Measurements from ENCODE around the gene COL4A2.

Gene COL4A2

GRCh38 chr13:110291286-110291685, 15.8 kb upstream of the COL4A2 start:
- DNase-seq, result no peak

GRCh38 chr13:110293037-110293436, 14.0 kb upstream of the COL4A2 start:
- no peak for DNase-seq

GRCh38 chr13:110293649-110294048, 13.4 kb upstream of the COL4A2 start:
- no peak for DNase-seq

DNA sequence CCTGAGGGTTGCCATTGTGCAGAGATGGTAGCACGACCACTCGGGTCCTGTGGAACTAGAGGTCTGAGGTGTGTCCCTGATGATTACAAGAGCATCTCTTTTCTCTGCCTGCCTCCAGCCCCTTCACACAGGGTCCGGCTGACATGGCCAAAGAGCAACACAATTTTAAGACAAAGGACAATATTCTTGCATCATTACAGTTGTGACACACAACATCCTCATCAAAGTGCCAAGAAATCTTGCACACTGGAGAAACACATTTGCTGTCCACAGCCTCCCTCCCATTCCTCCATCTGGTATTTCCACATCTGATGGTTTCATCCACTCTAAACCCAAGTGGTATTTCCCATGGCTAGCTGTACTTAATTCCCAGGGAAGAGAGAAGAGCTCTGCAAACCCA, 12.9 kb upstream of the COL4A2 start:
- DNase-seq, result no peak

DNA sequence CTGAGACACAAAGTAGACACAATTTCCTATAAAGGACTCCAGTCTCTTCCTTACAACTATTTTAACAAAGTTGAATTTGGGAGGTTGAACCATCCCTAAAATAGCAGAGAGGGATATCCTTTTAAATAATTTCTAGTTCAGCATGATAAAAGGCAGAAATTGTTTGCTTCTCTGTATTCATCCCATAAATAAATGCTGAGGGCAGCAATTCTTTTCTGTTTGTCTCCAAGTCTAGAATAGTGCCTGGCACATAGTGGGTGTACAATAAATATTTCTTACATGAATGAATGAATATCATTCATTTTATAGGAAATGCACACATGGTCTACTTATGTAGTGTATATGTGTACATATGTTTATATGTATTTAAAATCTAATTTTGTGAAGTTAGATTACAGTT, 12.5 kb upstream of the COL4A2 start:
- no peak for DNase-seq

DNA sequence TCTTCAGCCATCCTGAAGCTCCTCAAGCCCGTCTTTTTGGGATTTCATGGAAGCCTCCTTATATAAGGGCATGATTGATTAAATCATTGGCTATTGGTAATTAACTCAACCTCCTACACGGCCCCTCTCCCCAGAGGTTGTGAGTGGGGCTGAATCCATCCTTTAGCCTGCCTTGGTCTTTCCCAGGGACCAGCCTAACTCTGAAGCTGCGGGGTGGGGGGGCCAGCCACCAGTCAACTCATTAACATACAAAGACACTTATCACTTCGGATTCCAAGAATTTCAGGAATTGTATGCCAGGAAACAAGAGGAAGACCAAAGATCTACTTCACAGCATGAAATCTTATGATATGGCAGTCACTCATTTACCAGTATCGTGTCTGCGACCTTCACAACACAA, 10.1 kb upstream of the COL4A2 start:
- DNase-seq, result no peak

- no peak for DNase-seq
These were observed 9.1 kb upstream of the COL4A2 start for GRCh38 chr13:110297766-110298504.

DNA sequence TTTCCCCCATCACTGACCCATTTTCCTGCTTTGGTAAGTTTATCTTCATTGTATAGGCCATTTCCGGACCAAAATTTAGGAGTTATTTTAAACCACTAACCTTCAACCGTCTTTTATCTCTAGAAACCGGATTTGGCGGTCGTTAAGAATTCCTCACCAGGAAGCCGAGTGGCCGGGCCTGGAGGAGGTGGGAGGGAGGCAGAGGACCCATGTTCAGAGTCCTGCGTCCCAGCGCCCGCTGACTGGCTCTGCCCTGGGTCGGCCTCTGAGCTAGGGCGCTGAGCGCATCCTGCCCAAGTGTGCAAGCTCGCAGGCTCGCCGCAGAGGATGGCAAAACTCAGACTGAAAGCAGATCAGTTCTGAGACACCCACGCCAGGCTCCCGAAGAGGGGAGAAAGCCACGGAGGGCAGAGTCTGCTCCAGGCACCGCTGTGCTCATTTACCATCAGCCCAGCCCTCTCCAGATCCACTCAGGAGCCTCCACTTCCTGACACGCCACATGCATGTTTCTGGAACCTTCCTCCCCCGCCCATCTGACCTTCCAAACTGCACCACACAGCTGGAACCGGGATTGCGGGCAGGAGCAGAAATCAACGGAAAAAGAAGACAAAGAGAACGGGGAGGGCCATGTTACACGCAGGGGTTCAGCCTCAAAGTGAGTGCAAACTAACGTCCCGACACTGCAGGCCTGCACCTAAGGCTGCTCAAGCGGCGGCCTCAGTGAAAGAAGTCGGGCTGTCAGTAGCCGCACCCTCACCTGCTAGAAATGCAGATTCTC, 8.4 kb upstream of the COL4A2 start:
- peak; percentile 61 for DNase-seq

DNA sequence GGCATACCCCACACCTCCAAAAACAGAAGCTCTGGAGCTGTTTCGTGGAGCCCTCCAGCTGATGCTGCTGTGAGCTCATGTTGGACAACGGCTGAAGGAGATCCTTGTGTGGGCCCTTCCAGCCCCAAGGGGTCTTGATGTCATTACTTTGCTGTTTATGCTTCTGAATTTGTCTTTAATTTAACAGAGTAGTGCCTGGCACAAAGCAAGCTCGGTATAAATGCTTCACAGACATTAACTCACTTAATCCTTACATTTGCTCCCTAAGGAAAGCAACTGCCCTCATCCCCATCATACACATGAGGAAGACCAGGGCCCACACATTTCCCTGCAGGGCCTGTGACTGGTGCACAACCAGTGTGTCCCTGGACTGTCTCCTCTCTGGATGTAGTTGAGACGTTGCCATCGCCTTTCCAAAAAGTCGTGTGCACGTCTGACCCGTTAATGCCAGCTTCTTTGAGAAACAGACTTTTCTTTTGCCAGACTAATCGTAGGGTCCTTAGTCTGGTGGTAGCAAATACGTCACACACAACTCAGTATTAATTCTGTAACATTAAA, 7.7 kb upstream of the COL4A2 start:
- no peak for DNase-seq

GRCh38 chr13:110300090-110300815, 6.8 kb upstream of the COL4A2 start:
- DNase-seq, result no peak

GRCh38 chr13:110301083-110301482, 6.0 kb upstream of the COL4A2 start:
- DNase-seq, result no peak

DNA sequence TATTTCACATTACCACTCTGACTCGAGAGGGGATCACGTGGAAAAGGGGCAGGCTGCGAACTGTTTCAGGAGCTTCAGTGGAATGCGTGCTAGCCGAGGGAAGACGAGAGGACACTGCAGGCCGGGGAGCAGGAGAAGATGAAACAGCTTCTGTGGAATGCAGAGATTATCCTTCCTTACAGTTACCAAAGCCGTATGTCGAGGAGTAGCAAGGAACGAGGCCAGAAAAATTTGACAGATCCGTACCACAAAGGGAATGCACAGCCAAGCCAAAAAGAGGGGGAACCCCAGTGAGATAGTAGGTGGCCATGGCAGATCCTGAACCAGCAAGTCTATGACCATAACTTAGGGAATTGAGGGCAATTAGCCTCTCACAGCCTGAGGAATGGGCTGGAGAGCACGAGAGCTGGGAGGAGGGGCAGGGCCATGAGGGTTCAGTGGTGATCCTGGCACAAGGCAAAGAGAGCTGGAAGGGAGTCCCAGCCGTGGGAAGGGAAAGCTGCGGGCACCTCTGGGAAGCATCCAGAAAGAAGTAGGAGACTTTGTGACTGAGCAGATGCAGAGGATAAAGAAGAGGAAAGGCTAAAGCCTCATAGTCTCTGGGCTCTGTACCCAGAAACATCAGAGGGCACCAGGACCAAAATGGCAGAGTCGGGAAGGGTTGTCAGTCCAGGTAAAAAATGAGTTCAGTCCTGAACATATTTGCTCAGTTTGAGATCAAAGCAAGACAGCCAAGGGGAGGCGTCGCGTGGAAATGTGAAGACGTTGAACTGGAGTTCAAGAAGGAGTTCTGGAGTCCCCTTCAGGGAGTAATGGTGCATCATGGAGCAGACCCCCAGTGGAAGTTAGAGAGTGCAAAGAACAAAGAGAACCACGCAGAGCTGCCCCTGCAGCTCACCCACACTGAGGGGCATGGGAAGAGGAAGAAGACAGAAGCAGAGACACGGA, 5.2 kb upstream of the COL4A2 start:
- DNase-seq, result no peak

DNA sequence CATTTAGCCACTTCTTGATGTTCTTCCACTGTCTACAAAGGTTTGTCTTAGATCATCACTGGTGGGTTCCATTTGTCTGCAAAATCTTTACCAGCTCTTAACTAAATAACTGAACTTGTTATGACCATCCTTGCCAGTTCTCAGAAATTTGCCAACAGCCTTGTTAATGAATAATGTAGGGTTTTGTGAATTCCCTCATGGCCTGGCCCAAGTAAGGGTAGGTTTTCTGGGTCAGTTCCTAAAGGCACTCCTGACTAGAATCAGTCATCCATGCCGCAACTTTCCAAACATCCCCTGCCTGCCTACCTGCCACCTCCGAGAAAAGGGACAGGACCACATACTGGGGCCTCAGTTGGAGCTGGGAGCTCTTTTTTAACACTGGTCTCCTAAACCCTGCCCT, 4.1 kb upstream of the COL4A2 start:
- no peak for DNase-seq

DNA sequence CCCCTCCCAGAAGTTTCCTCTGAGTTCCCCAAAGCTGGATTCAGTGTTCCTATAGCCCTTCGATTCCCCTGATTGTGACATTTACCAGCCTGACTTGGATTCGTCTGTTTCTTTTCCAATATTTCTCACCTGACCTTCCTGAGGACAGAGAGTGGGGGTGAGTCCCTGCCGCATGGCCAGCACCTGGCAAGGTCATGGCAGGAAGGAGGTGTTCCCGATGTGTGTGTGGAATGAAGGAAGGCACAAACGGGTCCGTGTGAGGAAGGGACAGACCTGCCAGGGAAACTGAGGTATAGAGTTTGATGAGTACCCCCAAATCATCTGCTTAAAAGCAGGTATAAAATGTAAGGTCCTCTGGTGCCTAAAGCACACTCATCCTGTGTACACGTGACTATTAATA, 3.4 kb upstream of the COL4A2 start:
- DNase-seq, result no peak

- no peak for DNase-seq
These were observed 2.8 kb upstream of the COL4A2 start for GRCh38 chr13:110304256-110304655.

DNA sequence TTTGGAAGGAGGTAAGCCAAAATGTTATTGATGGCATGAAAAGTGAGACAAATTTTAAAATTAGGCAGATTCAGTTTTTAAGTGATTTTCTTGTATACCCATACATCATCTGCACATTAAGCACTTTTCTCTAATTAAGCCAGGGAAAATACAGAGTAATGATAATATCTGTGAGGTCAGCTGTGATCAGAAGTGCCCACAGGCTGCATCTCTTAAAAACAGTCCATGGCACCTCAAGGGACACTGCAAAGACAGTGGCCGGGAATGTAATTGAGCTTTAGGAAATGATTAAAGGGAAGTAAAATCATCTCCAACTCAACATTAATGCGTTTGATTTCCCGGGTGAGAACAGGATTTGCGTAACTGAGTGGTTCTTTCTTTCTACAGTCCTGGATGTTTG, 2.1 kb upstream of the COL4A2 start:
- no peak for DNase-seq

DNA sequence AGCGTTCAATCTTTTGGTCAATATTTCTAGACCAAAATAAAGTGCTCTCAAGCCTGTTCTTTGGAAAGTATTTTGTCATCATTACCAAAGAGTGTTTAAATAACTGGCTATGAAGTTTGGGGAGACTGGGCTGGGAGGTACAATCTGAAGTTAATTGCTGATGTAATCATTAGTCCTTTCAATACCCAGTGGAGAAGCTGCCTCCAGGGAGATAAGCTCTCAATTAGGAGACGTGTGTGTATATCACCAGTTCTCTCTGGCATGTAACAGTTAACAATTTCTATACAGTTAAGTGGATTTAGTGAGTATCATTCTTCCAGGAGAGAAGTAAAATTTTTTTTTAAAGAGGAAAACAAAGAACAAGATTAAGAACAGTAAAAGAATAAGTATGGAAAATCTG, 1.5 kb upstream of the COL4A2 start:
- DNase-seq, result no peak

- DNase-seq, result no peak
These were observed 1.1 kb upstream of the COL4A2 start for GRCh38 chr13:110305949-110306339.

GRCh38 chr13:110306340-110306959, 634 bp upstream of the COL4A2 start:
- DNase-seq, result no peak

- no peak for DNase-seq
These were observed 927 bp downstream of the COL4A2 start for GRCh38 chr13:110307767-110308655.
